AG08396 (cell line): ENCODE results near the gene COMMD9.
"Not testable (repeated sequence)": the region's sequence is repeated elsewhere in the genome, so short reads cannot be mapped to it uniquely, and the experiment has no call there.

Experiments
- DNase-seq: peaks from one replicate; pipeline ENCODE4 v3.0.0; 2012; ENCODE audit warnings: low spot score, mixed read lengths

COMMD9 gene

GRCh38 chr11:36289226-36289852 lies at the start of gene COMMD9:
TSS of gene COMMD9 (minus strand) at chr11:36289424. CDS start at chr11:36289412, 12 bp downstream.
- peak; percentile 95 for DNase-seq

DNA sequence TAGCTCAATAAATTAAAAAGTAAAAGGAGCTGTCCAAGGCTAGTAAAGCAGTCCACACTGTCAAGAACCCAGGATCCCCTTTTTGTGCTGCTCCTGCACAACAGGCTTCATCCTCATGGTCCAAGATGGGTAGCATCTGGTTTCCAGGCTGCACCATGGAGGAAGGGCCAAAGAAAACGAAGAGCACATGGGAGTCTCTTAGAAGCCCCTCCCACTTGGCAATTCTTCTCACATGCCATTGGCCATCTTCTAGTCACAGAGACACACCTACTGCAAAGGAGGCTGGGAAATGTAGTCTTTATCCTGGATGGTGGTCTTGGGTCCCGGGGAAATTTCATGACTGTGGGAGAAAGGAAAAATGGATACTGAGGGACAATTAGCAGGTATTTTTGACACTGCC lies 44.7 kb upstream of the COMMD9 start:
- peak; percentile 16 for DNase-seq

DNA sequence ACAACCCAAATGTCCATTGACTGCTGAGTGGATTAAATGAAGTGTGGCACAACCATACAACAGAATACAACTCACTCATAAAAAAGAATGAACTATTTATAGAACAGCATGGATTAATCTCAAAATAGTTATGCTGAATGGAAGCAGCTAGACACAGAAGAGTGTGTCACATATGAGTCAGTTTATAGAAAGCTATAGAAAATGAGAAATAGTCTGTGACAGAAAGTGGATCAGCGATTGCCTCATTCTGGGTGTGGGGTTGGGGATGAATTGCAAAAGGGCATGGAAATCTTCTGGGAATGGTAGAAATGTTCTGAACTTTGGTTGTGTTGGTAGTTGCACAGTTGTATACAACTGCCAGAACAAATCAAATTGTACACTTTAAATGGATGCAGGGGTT lies 44.2 kb upstream of the COMMD9 start:
- DNase-seq = peak; percentile 7

DNA sequence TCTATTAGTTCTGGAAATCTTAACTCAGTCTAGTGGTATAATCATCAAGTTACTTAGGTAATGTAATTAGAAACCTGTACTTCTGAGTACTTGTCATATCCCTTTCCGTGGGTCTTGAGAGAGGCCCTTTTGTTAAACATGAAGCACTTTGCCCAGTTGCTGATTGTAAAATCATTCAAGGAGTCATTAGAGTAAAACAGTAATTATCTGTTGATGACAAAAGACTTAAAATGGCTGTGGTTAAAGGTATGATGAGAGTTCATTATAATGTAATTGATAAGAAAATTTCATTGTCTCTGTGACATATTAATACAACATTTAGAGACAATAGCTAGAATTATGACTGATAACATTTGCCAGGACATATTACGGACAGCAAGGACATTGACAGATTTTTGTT lies 41.2 kb upstream of the COMMD9 start:
- no peak for DNase-seq

GRCh38 chr11:36328966-36329673 lies 39.9 kb upstream of the COMMD9 start:
- DNase-seq = no peak

DNA sequence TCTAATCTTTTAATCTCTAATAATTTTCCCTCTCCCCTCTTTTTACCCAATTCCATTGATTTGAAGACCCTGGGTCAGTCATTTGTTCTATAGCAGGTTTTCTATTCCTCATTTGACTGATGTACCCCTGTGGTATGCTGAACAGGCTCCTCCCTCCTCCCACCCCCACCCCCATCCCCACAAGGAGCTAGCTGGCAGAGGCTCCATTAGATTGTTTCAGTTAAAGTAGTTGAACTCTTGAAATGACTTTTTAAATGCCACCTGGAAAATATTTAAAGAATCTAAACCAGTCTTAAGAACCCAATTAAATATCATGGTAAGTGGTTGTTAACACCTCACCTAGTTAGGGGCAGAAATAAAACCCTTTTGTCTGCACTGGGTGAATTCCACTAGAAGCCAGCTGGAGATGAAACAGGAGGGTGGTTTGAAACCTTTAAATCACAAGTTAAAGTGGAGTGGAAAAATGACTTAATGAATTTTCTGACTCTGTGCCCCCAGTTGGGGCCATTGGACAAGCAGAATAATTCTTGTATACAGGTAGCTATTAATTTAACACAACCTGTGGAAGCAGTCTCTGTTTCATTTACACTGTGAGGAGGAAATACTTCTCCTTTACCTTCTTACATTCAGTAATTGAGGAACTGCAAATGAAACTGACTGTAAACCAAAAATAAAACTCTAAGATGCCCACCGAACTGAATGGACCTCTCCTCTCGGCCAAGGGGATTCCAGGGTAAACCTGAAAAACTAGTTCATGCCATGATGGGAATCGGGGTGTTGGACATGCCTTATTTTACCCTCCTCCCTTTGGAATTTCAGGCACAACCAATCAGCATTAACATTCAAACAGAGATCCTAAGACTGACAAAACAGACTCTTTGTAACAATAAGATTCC lies 37.5 kb upstream of the COMMD9 start:
- DNase-seq = no peak

GRCh38 chr11:36325403-36325802 lies 36.2 kb upstream of the COMMD9 start:
- not testable (repeated sequence) for DNase-seq

GRCh38 chr11:36324956-36325355 lies 35.7 kb upstream of the COMMD9 start:
- DNase-seq = not testable (repeated sequence)

GRCh38 chr11:36317992-36318391 lies 28.8 kb upstream of the COMMD9 start:
- no peak for DNase-seq

- DNase-seq = no peak
Measured at GRCh38 chr11:36316049-36316448, 26.8 kb upstream of the COMMD9 start.

GRCh38 chr11:36314434-36314767 lies 25.2 kb upstream of the COMMD9 start:
- no peak for DNase-seq

GRCh38 chr11:36313750-36314433 lies 24.7 kb upstream of the COMMD9 start:
- no peak for DNase-seq

- DNase-seq = no peak
Measured at GRCh38 chr11:36312611-36313472, 23.6 kb upstream of the COMMD9 start.

DNA sequence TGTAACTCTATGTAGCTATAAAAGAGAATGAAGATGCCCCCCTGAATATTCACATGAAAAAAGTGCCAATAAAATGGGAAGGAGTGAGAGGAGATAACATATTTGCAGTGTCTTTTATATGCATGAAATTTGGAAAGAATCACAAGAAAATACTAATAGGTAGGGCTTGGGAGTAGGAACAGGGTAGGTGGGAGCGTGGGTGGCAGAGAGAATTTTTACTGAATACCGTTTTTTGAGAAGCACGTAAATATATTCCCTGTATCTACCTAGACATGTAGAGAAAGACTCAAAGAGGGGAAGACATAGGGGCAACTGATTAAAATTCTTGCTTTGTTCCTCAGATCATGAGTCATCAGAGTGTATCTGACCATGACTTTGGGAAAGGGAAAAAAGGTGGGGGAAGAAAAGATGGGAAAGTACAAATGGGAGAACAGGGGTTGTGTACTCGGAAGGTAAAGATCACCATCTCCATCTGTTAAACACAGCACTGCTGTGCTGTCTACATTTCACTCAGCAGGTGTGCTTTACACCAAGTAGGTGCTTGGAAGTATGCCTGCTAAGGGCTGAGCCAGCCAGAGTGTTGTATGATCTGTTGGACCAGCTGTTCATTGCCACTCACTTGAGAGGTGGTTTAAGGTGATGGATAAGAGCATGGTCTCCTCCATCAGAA lies 22.8 kb upstream of the COMMD9 start:
- no peak for DNase-seq

DNA sequence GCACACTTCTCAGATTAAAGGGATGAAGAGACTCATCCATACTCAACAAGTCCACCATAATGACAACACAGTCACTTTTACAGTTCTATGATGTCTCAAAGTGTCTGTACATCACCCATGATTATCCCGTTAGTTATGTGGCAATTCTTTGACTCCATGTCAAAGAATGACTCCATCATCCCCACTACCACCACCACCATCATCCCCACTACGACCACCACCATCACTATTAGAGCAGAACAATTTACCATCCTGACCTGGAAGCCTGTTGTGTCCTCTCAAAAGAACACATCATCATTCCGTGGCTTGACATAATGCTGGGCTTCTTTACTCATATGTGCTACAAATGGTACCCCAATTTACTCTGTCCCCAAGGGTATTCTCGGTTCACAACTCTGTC lies 20.6 kb upstream of the COMMD9 start:
- DNase-seq = no peak

GRCh38 chr11:36308577-36308976 lies 19.4 kb upstream of the COMMD9 start:
- no peak for DNase-seq

GRCh38 chr11:36306888-36307287 lies 17.7 kb upstream of the COMMD9 start:
- no peak for DNase-seq

DNA sequence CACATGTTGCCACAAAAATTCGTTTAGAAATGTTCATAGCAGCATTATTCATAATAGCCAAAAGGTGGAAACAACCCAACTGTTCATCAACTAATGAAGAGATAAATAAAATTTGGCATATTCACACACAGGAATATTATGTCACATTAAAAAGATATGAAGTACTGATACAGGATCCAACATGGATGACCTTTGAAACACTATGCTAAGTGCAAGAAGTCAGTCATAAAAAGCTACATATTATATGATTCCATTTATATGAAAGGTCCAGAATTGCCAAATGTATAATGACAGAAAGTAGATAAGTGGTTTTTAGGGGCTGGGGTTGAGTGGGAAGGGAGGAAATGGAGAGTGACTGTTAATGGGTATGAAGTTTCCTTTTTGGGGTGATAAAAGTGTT lies 15.8 kb upstream of the COMMD9 start:
- DNase-seq = no peak

DNA sequence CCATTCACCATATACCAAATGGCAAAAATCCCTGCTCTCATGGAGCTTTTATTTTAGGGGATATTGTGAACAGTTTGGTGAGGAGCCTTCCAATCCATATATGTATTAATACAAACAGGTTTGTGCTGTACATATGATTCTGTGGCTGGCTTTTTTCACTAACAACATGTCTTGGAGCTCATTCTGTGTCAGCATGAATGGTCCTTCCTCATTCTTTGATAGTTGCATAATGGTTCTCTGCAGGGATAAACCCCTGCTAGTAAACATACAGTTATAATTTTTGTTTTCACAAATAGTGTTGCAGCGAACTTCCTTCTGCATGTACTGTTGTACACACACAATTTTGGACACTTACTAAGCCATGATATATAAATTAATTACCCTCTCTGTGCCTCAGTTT lies 15.1 kb upstream of the COMMD9 start:
- no peak for DNase-seq

DNA sequence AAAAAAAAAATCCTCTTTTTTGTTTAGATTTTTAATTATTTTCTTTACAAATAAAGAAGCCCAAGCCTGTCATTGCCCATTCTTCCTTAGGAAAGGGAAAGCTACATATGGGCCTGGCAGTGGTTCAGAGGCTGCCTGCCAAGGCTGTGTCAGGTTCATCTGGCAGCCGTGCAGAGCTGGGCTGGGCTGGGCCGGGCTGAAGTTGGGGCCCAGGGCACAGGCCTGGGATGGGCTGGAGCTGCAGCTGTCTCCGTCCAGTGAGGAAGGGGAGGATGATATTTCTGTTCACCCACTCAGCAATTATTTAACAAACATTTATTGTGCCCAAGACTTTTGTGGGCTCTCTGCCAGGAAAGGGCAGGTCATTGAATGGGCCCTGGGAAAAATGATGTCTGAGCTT lies 11.4 kb upstream of the COMMD9 start:
- no peak for DNase-seq
